Endothelial cell of umbilical vein (primary cell): Measurements from ENCODE around the gene TMEM82. TPM values are rescaled to one million over a fixed set of nuclear protein-coding genes. Genes with fewer than 3 reads are reported as not detected.

Source experiments
- BruUV-seq: library from RNA; stranded (reverse); fragments of 400-500 nt; replicated peaks from 2 replicates; lab custom pipeline; 2021; lab: Mats Ljungman, UMichigan
- CTCF ChIA-PET: fragments of 300-600, 350-600 bp; sonication (Branson Sonifier 250); formaldehyde crosslinking; loops from one replicate; lab custom pipeline; 2021; ENCODE audit warnings: antibody characterized with exemption, inconsistent platforms; lab: Charles Lee
- POLR2A ChIA-PET: fragments of 300-600, 350-600 bp; sonication (Branson Sonifier 250); formaldehyde crosslinking; loops from one replicate; lab custom pipeline; 2021; ENCODE audit warnings: antibody characterized with exemption, inconsistent platforms; lab: Charles Lee
- DNase-seq: peaks from one replicate; pipeline ENCODE4 v3.0.0-alpha.2; 2011; ENCODE audit warnings: low read depth, low spot score
- FAIRE-seq: peaks from 2 replicates; lab custom pipeline; 2011; peaks lifted over from hg19 to GRCh38; lab: Jason Lieb, UNC
- H2AFZ ChIP-seq: 2 replicates; pipeline ENCODE4 v1.6.0; 2012; ENCODE audit warnings: low read depth, low read length, control low read depth, inconsistent platforms
- H3K27ac ChIP-seq: 2 replicates; pipeline ENCODE4 v1.5.1; 2011; ENCODE audit warnings: low read depth, mild to moderate bottlenecking, control low read depth, low read length, moderate library complexity; ENCODE audit not compliant: insufficient read depth
- H3K27me3 ChIP-seq, 2 experiments: 2 replicates each; pipeline versions ENCODE4 v1.6.0 to v1.6.1; 2011; ENCODE audit warnings: low read length in 2 of 2, mixed read lengths in 1 of 2; ENCODE audit not compliant: control insufficient read depth in 2 of 2, insufficient read depth in 2 of 2
- H3K36me3 ChIP-seq, 2 experiments: 2 replicates in 1 of 2; 3 replicates in 1 of 2; pipeline ENCODE4 v1.5.1; 2011; ENCODE audit warnings: low read length in 2 of 2, mild to moderate bottlenecking in 1 of 2, moderate library complexity in 1 of 2; ENCODE audit not compliant: control insufficient read depth in 2 of 2, insufficient read depth in 2 of 2; ENCODE audit errors: extremely low read depth in 1 of 2
- H3K4me1 ChIP-seq: 3 replicates; pipeline ENCODE4 v1.5.1; 2011; ENCODE audit warnings: mild to moderate bottlenecking, low read length; ENCODE audit not compliant: control insufficient read depth, insufficient read depth; ENCODE audit errors: extremely low read depth
- H3K4me2 ChIP-seq: 2 replicates; pipeline ENCODE4 v1.6.1; 2011; ENCODE audit warnings: low read length, control low read depth, mixed read lengths; ENCODE audit not compliant: insufficient read depth
- H3K4me3 ChIP-seq, 3 experiments: fragments of 200-600 bp in 1 of 3; sonication (generic), shearing (Covaris generic) in 1 of 3; replicated peaks in 1 of 3; 2 replicates each; pipeline ENCODE4 v1.5.1; 2011 to 2016; ENCODE audit warnings: control low read depth in 3 of 3, low read length in 3 of 3, mild to moderate bottlenecking in 2 of 3, inconsistent platforms in 1 of 3, low read depth in 1 of 3, moderate library complexity in 1 of 3; ENCODE audit not compliant: insufficient read depth in 1 of 3
- H3K79me2 ChIP-seq: 2 replicates; pipeline ENCODE4 v1.6.0; 2012; ENCODE audit warnings: low read length, inconsistent platforms; ENCODE audit not compliant: control insufficient read depth, insufficient read depth
- H3K9ac ChIP-seq: replicated peaks from 2 replicates; pipeline ENCODE3; 2011; ENCODE audit warnings: low read length, control low read depth; ENCODE audit not compliant: insufficient read depth; ENCODE audit errors: extremely low read depth
- H3K9me1 ChIP-seq: replicated peaks from 3 replicates; pipeline ENCODE4 v1.6.0; 2011; ENCODE audit warnings: mild to moderate bottlenecking, low read length; ENCODE audit not compliant: control insufficient read depth, insufficient read depth; ENCODE audit errors: extremely low read depth
- H3K9me3 ChIP-seq: replicated peaks from 2 replicates; pipeline ENCODE4 v1.5.1; 2012; ENCODE audit warnings: low read length, inconsistent platforms; ENCODE audit not compliant: control insufficient read depth, insufficient read depth
- H4K20me1 ChIP-seq: replicated peaks from 2 replicates; pipeline ENCODE3; 2011; ENCODE audit warnings: mild to moderate bottlenecking, low read length; ENCODE audit not compliant: control insufficient read depth, insufficient read depth; ENCODE audit errors: extremely low read depth
- CTCF ChIP-seq, 2 donors: IDR thresholded peaks; 1 replicate in 1 of 2; 2 replicates in 1 of 2; pipeline ENCODE4 v1.5.1; 2011; ENCODE audit warnings: low read length in 2 of 2, mild to moderate bottlenecking in 2 of 2, moderate library complexity in 2 of 2, control low read depth in 1 of 2, inconsistent platforms in 1 of 2, low read depth in 1 of 2; ENCODE audit not compliant: insufficient read depth in 1 of 2; ENCODE audit errors: extremely low read depth in 1 of 2
- FOS ChIP-seq: IDR thresholded peaks from 2 replicates; pipeline ENCODE4 v1.6.1; 2011; ENCODE audit warnings: mild to moderate bottlenecking, low read length, moderate library complexity, borderline replicate concordance; ENCODE audit not compliant: insufficient read depth
- GATA2 ChIP-seq: IDR thresholded peaks from 2 replicates; pipeline ENCODE4 v1.7.0; 2011; ENCODE audit warnings: low read depth, mild to moderate bottlenecking, moderate library complexity, mixed read lengths, low read length; ENCODE audit not compliant: insufficient read length, insufficient read depth
- JUN ChIP-seq: IDR thresholded peaks from 2 replicates; pipeline ENCODE4 v1.6.1; 2011; ENCODE audit warnings: borderline replicate concordance, low read depth; ENCODE audit not compliant: insufficient read length, insufficient read depth
- MAX ChIP-seq: IDR thresholded peaks from 2 replicates; pipeline ENCODE4 v1.6.1; 2011; ENCODE audit not compliant: insufficient read depth, insufficient read length
- MYC ChIP-seq: IDR thresholded peaks from one replicate; pipeline ENCODE4 v1.6.1; 2011; ENCODE audit warnings: mild to moderate bottlenecking, low read depth, low read length
- POLR2A ChIP-seq: IDR thresholded peaks from 2 replicates; pipeline ENCODE4 v1.6.1; 2012; ENCODE audit warnings: low read depth, mild to moderate bottlenecking, control low read depth, low read length
- POLR2AphosphoS5 ChIP-seq: IDR thresholded peaks from 2 replicates; pipeline ENCODE4 v1.6.1; 2012; ENCODE audit warnings: low read depth, mild to moderate bottlenecking, control low read depth, low read length, moderate library complexity; ENCODE audit not compliant: insufficient read depth
- dilution Hi-C: fragments of 300-500 bp; cut with MboI; formaldehyde crosslinking; loops from one replicate; pipeline ENCODE4 v1.15.0; 2019; ENCODE audit warnings: low sequenced_read_pairs; ENCODE audit not compliant: extremely low pct_ligation_motif_present
- intact Hi-C: fragments of 100-400 bp; cut with micrococcal nuclease; formaldehyde crosslinking; loops from one replicate; pipeline ENCODE4 v1.10.0; 2022
- polyA plus RNA-seq, 4 experiments: library from polyadenylated mRNA; depleted of rRNA in 3 of 4; stranded (reverse) in 3 of 4; unstranded in 1 of 4; fragments of >200 nt; gene quantifications; 2 replicates each; pipeline versions ENCODE4 v1.2.1 to v1.2.3, GENCODE V29; 2011 to 2012; ENCODE audit warnings: missing spikeins in 1 of 4
- total RNA-seq: library from RNA; stranded (reverse); gene quantifications from 2 replicates; pipeline ENCODE4 v1.2.3, GENCODE V29; 2021

Gene TMEM82
- total and polyA plus RNA-seq, 2 donors (not counting 3 experiments of a cell fraction or from before 2014, with no cell fraction given), result not detected

GRCh38 chr1:15740924-15741850 is 1.1 kb upstream of the TMEM82 start:
- TF ChIP-seq MYC, result no peak
- TF ChIP-seq FOS, result no peak
- no peak for TF ChIP-seq MAX
- TF ChIP-seq JUN, result no peak
- TF ChIP-seq CTCF (IDR thresholded peaks at IDR 0.05; ENCODE audit: extremely low read depth in 1 of 2, insufficient read depth in 1 of 2, low read depth in 1 of 2, low read length in 2 of 2), result peak; percentile 72 to 80
- TF ChIP-seq POLR2AphosphoS5, result no peak
- no peak for TF ChIP-seq POLR2A
- TF ChIP-seq GATA2, result no peak
- H4K20me1 ChIP-seq, result no peaks in the 10 kb centered on the region
- no peaks in the 10 kb centered on the region for H3K4me1 ChIP-seq
- ChIA-PET POLR2A (interaction anchor here (1.0 kb wide), 1 partner anchor 17 kb away, joined by 3 read pairs; no protein-coding TSS in a partner anchor), CTCF (interaction anchor here (0.6 to 4.2 kb wide), 13 partner anchors 9 to 171 kb away, joined by 3 to 31 read pairs (median 4); partner anchors contain the start of gene FBLIM1)
- no peak overlapping the region for H2AFZ ChIP-seq
- no peaks in the 10 kb centered on the region for H3K79me2 ChIP-seq
- H3K4me3 ChIP-seq, result no peak overlapping the region
- peak; percentile 79 for FAIRE-seq
- intact Hi-C loops (loop anchor here (1.0 to 10.0 kb wide), 2 partner anchors 146 to 416 kb away; no protein-coding TSS in a partner anchor), dilution Hi-C loops (no loop called here)
- H3K27ac ChIP-seq, result no peak overlapping the region
- no TSS peak for BruUV-seq
- no peak overlapping the region for H3K9ac ChIP-seq
- no peaks in the 10 kb centered on the region for H3K27me3 ChIP-seq
- peak; percentile 49 for DNase-seq
- no peaks in the 10 kb centered on the region for H3K9me3 ChIP-seq
- no peaks in the 10 kb centered on the region for H3K9me1 ChIP-seq
- H3K36me3 ChIP-seq, result no peaks in the 10 kb centered on the region
- H3K4me2 ChIP-seq, result no peak overlapping the region
